H9 (cell line): ENCODE results near the gene ATXN10. TPM values are rescaled to one million over a fixed set of nuclear protein-coding genes. Genes with fewer than 3 reads are reported as not detected.

Source experiments
- DNase-seq: peaks from one replicate; pipeline ENCODE4 v3.0.0-alpha.2; 2017
- H2AFZ ChIP-seq: one replicate; pipeline ENCODE4 v1.6.1; 2013; ENCODE audit warnings: mild to moderate bottlenecking, low read length, control low read depth, moderate library complexity
- H2AK5ac ChIP-seq: 2 replicates; pipeline ENCODE4 v1.6.1; 2013; ENCODE audit warnings: low read length, control low read depth, mixed read lengths; ENCODE audit not compliant: insufficient read length
- H2BK120ac ChIP-seq: one replicate; pipeline ENCODE4 v1.6.1; 2013; ENCODE audit warnings: low read depth, mild to moderate bottlenecking, low read length, control low read depth, inconsistent platforms; ENCODE audit not compliant: poor library complexity, severe bottlenecking
- H2BK12ac ChIP-seq: 2 replicates; pipeline ENCODE4 v1.6.1; 2013; ENCODE audit warnings: low read length, control low read depth, mixed read lengths, low read depth; ENCODE audit not compliant: insufficient read length
- H2BK15ac ChIP-seq: 2 replicates; pipeline ENCODE4 v1.6.1; 2013; ENCODE audit warnings: low read depth, low read length, control low read depth
- H2BK20ac ChIP-seq: one replicate; pipeline ENCODE4 v1.6.1; 2013; ENCODE audit warnings: low read depth, mild to moderate bottlenecking, low read length, control low read depth, inconsistent platforms; ENCODE audit not compliant: poor library complexity, severe bottlenecking
- H2BK5ac ChIP-seq: 2 replicates; pipeline ENCODE4 v1.6.1; 2013; ENCODE audit warnings: low read length, control low read depth, mixed read lengths; ENCODE audit not compliant: insufficient read length
- H3K14ac ChIP-seq: 2 replicates; pipeline ENCODE4 v1.6.1; 2013; ENCODE audit warnings: low read length, control low read depth; ENCODE audit not compliant: insufficient read depth
- H3K18ac ChIP-seq: 2 replicates; pipeline ENCODE4 v1.6.1; 2013; ENCODE audit warnings: low read depth, mild to moderate bottlenecking, mixed read lengths, low read length, control low read depth; ENCODE audit not compliant: insufficient read length
- H3K23ac ChIP-seq: 2 replicates; pipeline ENCODE4 v1.6.1; 2013; ENCODE audit warnings: low read length, control low read depth, mixed read lengths, low read depth; ENCODE audit not compliant: insufficient read length
- H3K23me2 ChIP-seq: 2 replicates; pipeline ENCODE4 v1.6.1; 2013; ENCODE audit warnings: low read depth, mild to moderate bottlenecking, mixed read lengths, low read length, control low read depth; ENCODE audit not compliant: insufficient read length, poor library complexity, severe bottlenecking
- H3K27ac ChIP-seq: 2 replicates; pipeline ENCODE4 v1.5.1; 2013; ENCODE audit warnings: low read length, control low read depth, mixed read lengths, low read depth; ENCODE audit not compliant: insufficient read length
- H3K27me3 ChIP-seq: 2 replicates; pipeline ENCODE4 v1.6.1; 2013; ENCODE audit warnings: low read length, control low read depth, inconsistent platforms; ENCODE audit not compliant: insufficient read depth
- H3K4ac ChIP-seq: 2 replicates; pipeline ENCODE4 v1.6.1; 2013; ENCODE audit warnings: low read depth, mild to moderate bottlenecking, control low read depth, inconsistent platforms, low read length, moderate library complexity
- H3K4me1 ChIP-seq: 2 replicates; pipeline ENCODE4 v1.6.1; 2013; ENCODE audit warnings: low read length, control low read depth, inconsistent platforms; ENCODE audit not compliant: insufficient read depth
- H3K4me2 ChIP-seq: 2 replicates; pipeline ENCODE4 v1.6.1; 2013; ENCODE audit warnings: low read length, control low read depth, mixed read lengths; ENCODE audit not compliant: insufficient read length, insufficient read depth
- H3K56ac ChIP-seq: 2 replicates; pipeline ENCODE4 v1.6.1; 2013; ENCODE audit warnings: low read depth, mild to moderate bottlenecking, mixed read lengths, low read length, control low read depth; ENCODE audit not compliant: insufficient read length
- H3K79me1 ChIP-seq: 2 replicates; pipeline ENCODE4 v1.6.1; 2013; ENCODE audit warnings: low read depth, mild to moderate bottlenecking, moderate library complexity, low read length, control low read depth, inconsistent platforms; ENCODE audit not compliant: insufficient read depth, poor library complexity, severe bottlenecking
- H3K79me2 ChIP-seq: 2 replicates; pipeline ENCODE4 v1.6.1; 2013; ENCODE audit warnings: low read length, control low read depth, inconsistent platforms; ENCODE audit not compliant: insufficient read depth
- H3K9ac ChIP-seq: 2 replicates; pipeline ENCODE4 v1.6.1; 2013; ENCODE audit warnings: low read length, control low read depth, mixed read lengths; ENCODE audit not compliant: insufficient read length; ENCODE audit errors: extremely low read depth
- H3K9me3 ChIP-seq: one replicate; pipeline ENCODE4 v1.6.1; 2013; ENCODE audit warnings: low read depth, low read length, inconsistent platforms; ENCODE audit not compliant: control insufficient read depth
- H3T11ph ChIP-seq: one replicate; pipeline ENCODE4 v1.6.1; 2013; ENCODE audit warnings: mild to moderate bottlenecking, low read length, control low read depth, inconsistent platforms
- H4K20me1 ChIP-seq: one replicate; pipeline ENCODE4 v1.6.1; 2013; ENCODE audit not compliant: control insufficient read depth, insufficient read length, insufficient read depth
- H4K5ac ChIP-seq: 2 replicates; pipeline ENCODE4 v1.6.1; 2013; ENCODE audit warnings: low read depth, mild to moderate bottlenecking, mixed read lengths, low read length, control low read depth; ENCODE audit not compliant: insufficient read length
- H4K8ac ChIP-seq: replicated peaks from 2 replicates; pipeline ENCODE4 v1.6.1; 2013; ENCODE audit warnings: low read length, control low read depth, mixed read lengths, low read depth; ENCODE audit not compliant: insufficient read length
- H4K91ac ChIP-seq: 2 replicates; pipeline ENCODE4 v1.6.1; 2013; ENCODE audit warnings: low read depth, mild to moderate bottlenecking, moderate library complexity, mixed read lengths, low read length, control low read depth; ENCODE audit not compliant: insufficient read length
- H3K27ac Mint-ChIP-seq, 3 experiments: 2 replicates in 2 of 3; 3 replicates in 1 of 3; pipeline ENCODE4 v1.8.0; 2020 to 2021; ENCODE audit warnings: mixed read lengths in 3 of 3, mild to moderate bottlenecking in 1 of 3, moderate library complexity in 1 of 3
- H3K27me3 Mint-ChIP-seq: 2 replicates; pipeline ENCODE4 v1.8.0; 2021; ENCODE audit warnings: low read depth, mild to moderate bottlenecking, moderate library complexity, mixed read lengths
- H3K36me3 Mint-ChIP-seq, 3 experiments: 2 replicates in 2 of 3; 3 replicates in 1 of 3; pipeline ENCODE4 v1.8.0; 2020 to 2021; ENCODE audit warnings: low read depth in 3 of 3, mixed read lengths in 3 of 3; ENCODE audit not compliant: insufficient read depth in 1 of 3
- H3K4me1 Mint-ChIP-seq, 2 experiments: 2 replicates each; pipeline ENCODE4 v1.8.0; 2020; ENCODE audit warnings: mixed read lengths in 2 of 2
- H3K4me3 Mint-ChIP-seq, 2 experiments: 2 replicates in 1 of 2; 3 replicates in 1 of 2; pipeline ENCODE4 v1.8.0; 2020 to 2021; ENCODE audit warnings: mild to moderate bottlenecking in 2 of 2, mixed read lengths in 2 of 2, moderate library complexity in 1 of 2
- H3K9me3 Mint-ChIP-seq, 2 experiments: 2 replicates in 1 of 2; 3 replicates in 1 of 2; pipeline ENCODE4 v1.8.0; 2020; ENCODE audit warnings: mild to moderate bottlenecking in 2 of 2, mixed read lengths in 2 of 2, moderate library complexity in 1 of 2
- CTCF ChIP-seq: fragments of 200-600 bp; sonication (generic); conservative IDR thresholded peaks from 3 replicates; pipeline ENCODE4 v1.8.0; 2021; ENCODE audit warnings: antibody characterized with exemption, mild to moderate bottlenecking
- WGBS: extraction: QIAGEN DNeasy Blood & Tissue Kit; methylation state at CpG from one replicate; pipeline ENCODE4 v1.1.7; 2013; ENCODE audit warnings: missing lambda C conversion rate, low lambda C conversion rate, mixed read lengths; ENCODE audit not compliant: insufficient read length; ENCODE audit errors: extremely low coverage; 5-methylcytosine and 5-hydroxymethylcytosine counted together
- total RNA-seq: library from RNA; stranded (reverse); gene quantifications from 2 replicates; pipeline ENCODE4 v1.2.1, GENCODE V29; 2021

ATXN10 gene
- total RNA-seq, 1 experiment from 2014 or later, result 210 TPM

DNA sequence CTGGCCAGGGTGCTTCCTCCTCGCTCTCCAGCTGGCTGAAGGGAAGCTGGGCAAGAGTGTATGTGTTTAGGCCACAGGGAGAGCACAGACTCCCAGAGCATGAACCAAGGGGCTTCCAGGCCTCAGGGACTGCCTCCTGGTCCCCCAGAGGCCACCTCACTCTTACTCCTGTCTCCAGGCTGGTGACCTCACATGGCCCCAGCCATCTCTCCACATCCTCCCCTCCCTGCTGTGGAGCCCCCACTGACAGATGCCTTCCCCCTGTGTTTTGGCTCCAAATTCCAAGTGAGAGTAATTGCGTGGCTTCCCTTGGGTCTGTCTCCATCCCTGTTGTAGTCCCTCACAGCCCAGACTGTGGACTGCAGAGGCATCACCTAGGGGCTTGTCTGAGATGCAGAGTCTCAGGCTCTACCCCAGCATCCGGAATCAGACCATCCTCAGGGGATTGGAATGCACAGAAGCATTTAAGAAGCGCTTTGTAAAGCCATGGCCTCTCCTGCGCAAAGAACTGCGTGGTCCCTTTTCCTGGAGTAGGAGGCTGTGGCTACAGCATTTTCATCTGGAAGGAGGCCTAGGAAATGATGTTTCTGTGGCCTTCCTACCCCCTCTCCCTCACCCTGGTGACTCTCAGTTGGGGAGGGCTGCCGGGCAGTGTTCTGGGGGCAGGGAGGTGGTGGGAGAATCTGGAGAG is 91.1 kb downstream of the ATXN10 start:
- Histone ChIP-seq H4K20me1 (no peaks in the 10 kb centered on the region), H3T11ph (no peak overlapping the region), H3K18ac (no peak overlapping the region), H2BK5ac (no peak overlapping the region), H4K91ac (no peak overlapping the region), H3K14ac (peak overlapping the region; percentile 26; the same call in 1 of the 2 replicates), H3K4ac (no peak overlapping the region), H2BK20ac (no peak overlapping the region), H3K23me2 (no peaks in the 10 kb centered on the region), H3K56ac (no peak overlapping the region), H3K27ac (no peak overlapping the region), H3K79me1 (no peaks in the 10 kb centered on the region), H2AK5ac (no peak overlapping the region), H3K9ac (no peak overlapping the region), H4K8ac (no peak overlapping the region), H3K4me2 (no peak overlapping the region), H3K9me3 (no peaks in the 10 kb centered on the region), H2BK15ac (no peak overlapping the region), H2BK120ac (no peak overlapping the region), H3K23ac (no peak overlapping the region), H3K27me3 (no peaks in the 10 kb centered on the region), H3K4me1 (peaks cover 9% of the 10 kb centered on the region; the same call in 1 of the 2 replicates), H2BK12ac (no peak overlapping the region), H3K79me2 (no peaks in the 10 kb centered on the region), H4K5ac (no peak overlapping the region), H2AFZ (no peak overlapping the region)
- no peak for DNase-seq
- Mint-ChIP-seq H3K4me3 (no peak overlapping the region), H3K4me1 (peaks cover 37 to 39% of the 10 kb centered on the region in 2 experiments), H3K27me3 (no peaks in the 10 kb centered on the region; the same call in 1 of the 2 replicates), H3K27ac (peak overlapping the region; percentile 89 to 95 (median 92)), H3K36me3 (peaks cover 21 to 34% (median 30%) of the 10 kb centered on the region in 3 experiments), H3K9me3 (peaks cover 4 to 8% of the 10 kb centered on the region in 2 experiments; a peak in 3 of 5 replicates)
- no CpG with 5 or more reads among the region's 7 CpGs for WGBS
- TF ChIP-seq CTCF, result no peak
